ENCODE results near the gene IL24.

GRCh38 chr1:206895837-206896242 is 1.4 kb upstream of the IL24 start:
- TF ChIP-seq POLR2A (IDR thresholded peaks at IDR 0.05; ENCODE audit: low read length) (no peak), GATA1 (IDR thresholded peaks at IDR 0.05; ENCODE audit: low read depth, low read length) (no peak)

Data from erythroblast (primary cell).